Peyer's patch (tissue), 4 donors: ENCODE data around the gene GNG12. TPM values are rescaled to one million over a fixed set of nuclear protein-coding genes. Genes with fewer than 3 reads are reported as not detected.
"Not testable (repeated sequence)": the region's sequence is repeated elsewhere in the genome, so short reads cannot be mapped to it uniquely, and the experiment has no call there.

ENCODE experiments used
- DNase-seq, 3 donors: peaks; one replicate each; pipeline ENCODE4 v3.0.0-alpha.2; 2017 to 2019
- H3K27ac ChIP-seq, 4 donors: fragments of 200-600 bp; sonication (generic); one replicate each; pipeline ENCODE4 v1.5.1; 2016 to 2019
- H3K27me3 ChIP-seq, 2 donors: fragments of 200-600 bp; sonication (generic); one replicate each; pipeline ENCODE4 v1.5.1; 2019
- H3K36me3 ChIP-seq, 3 donors: fragments of 200-600 bp; sonication (generic); one replicate each; pipeline ENCODE4 v1.5.1; 2016 to 2019
- H3K4me1 ChIP-seq, 4 donors: fragments of 200-600 bp; sonication (generic); one replicate each; pipeline ENCODE4 v1.5.1; 2016 to 2019
- H3K4me3 ChIP-seq, 4 donors: fragments of 200-600 bp; sonication (generic); 1 replicate in 3 of 4; 2 replicates in 1 of 4; pipeline ENCODE4 v1.5.1; 2016 to 2019; ENCODE audit warnings: mild to moderate bottlenecking in 1 of 4
- H3K9me3 ChIP-seq, 4 donors: fragments of 200-600 bp; sonication (generic); one replicate each; pipeline ENCODE4 v1.5.1; 2016 to 2019; ENCODE audit warnings: mild to moderate bottlenecking in 1 of 4
- CTCF ChIP-seq, 6 experiments: fragments of 450-650 bp in 4 of 6; fragments of 200-600 bp in 2 of 6; sonication (generic) in 1 of 6; IDR thresholded peaks; one replicate each; pipeline ENCODE4 v1.5.1; 2017 to 2019; ENCODE audit warnings: antibody characterized with exemption in 6 of 6, mild to moderate bottlenecking in 3 of 6, moderate library complexity in 1 of 6
- POLR2A ChIP-seq, 2 donors: fragments of 450-650 bp; IDR thresholded peaks; one replicate each; pipeline ENCODE4 v1.5.1; 2017; ENCODE audit warnings: antibody characterized with exemption in 2 of 2, mild to moderate bottlenecking in 2 of 2, moderate library complexity in 2 of 2
- total RNA-seq, 4 donors: library from RNA; depleted of rRNA; stranded (reverse); fragments of >200 nt; gene quantifications; one replicate each; pipeline ENCODE4 v1.1.0, GENCODE V29; 2016

GNG12 gene
- total RNA-seq, 4 donors from 2014 or later = 61.9 to 271 (median 165) TPM

- Histone ChIP-seq H3K4me3 (no peak overlapping the region), H3K27me3 (no peaks in the 10 kb centered on the region), H3K27ac (no peak overlapping the region), H3K4me1 (no peaks in the 10 kb centered on the region), H3K9me3 (no peaks in the 10 kb centered on the region), H3K36me3 (no peaks in the 10 kb centered on the region)
- no peak for DNase-seq
- no peak for TF ChIP-seq POLR2A (IDR thresholded peaks at IDR 0.05)
- no peak for TF ChIP-seq CTCF (IDR thresholded peaks at IDR 0.05)
Measured at GRCh38 chr1:67664048-67664447, 169.2 kb downstream of the GNG12 start.

GRCh38 chr1:67662884-67663283 is 170.4 kb downstream of the GNG12 start:
- H3K27ac ChIP-seq = no peak overlapping the region
- no peaks in the 10 kb centered on the region for H3K4me1 ChIP-seq
- DNase-seq = no peak
- no peaks in the 10 kb centered on the region for H3K36me3 ChIP-seq
- no peaks in the 10 kb centered on the region for H3K27me3 ChIP-seq
- TF ChIP-seq CTCF (IDR thresholded peaks at IDR 0.05) = no peak
- TF ChIP-seq POLR2A (IDR thresholded peaks at IDR 0.05) = no peak
- H3K4me3 ChIP-seq = no peak overlapping the region
- no peaks in the 10 kb centered on the region for H3K9me3 ChIP-seq

- TF ChIP-seq CTCF (IDR thresholded peaks at IDR 0.05) (no peak), POLR2A (IDR thresholded peaks at IDR 0.05) (no peak)
- no peaks in the 10 kb centered on the region for H3K4me1 ChIP-seq
- H3K9me3 ChIP-seq = no peaks in the 10 kb centered on the region
- no peak overlapping the region for H3K27ac ChIP-seq
- no peaks in the 10 kb centered on the region for H3K36me3 ChIP-seq
- no peak for DNase-seq
- no peaks in the 10 kb centered on the region for H3K27me3 ChIP-seq
- H3K4me3 ChIP-seq = no peak overlapping the region
Measured at GRCh38 chr1:67659229-67659628, 174.0 kb downstream of the GNG12 start.

GRCh38 chr1:67657152-67657551 is 176.1 kb downstream of the GNG12 start:
- not testable (repeated sequence) for H3K36me3 ChIP-seq, DNase-seq, H3K4me1 ChIP-seq, H3K27me3 ChIP-seq, H3K27ac ChIP-seq, H3K9me3 ChIP-seq, H3K4me3 ChIP-seq

- no peak for DNase-seq
- Histone ChIP-seq H3K4me1 (no peaks in the 10 kb centered on the region), H3K27me3 (no peaks in the 10 kb centered on the region), H3K9me3 (no peaks in the 10 kb centered on the region), H3K27ac (no peak overlapping the region), H3K4me3 (no peak overlapping the region), H3K36me3 (no peaks in the 10 kb centered on the region)
- no peak for TF ChIP-seq POLR2A (IDR thresholded peaks at IDR 0.05)
Measured at GRCh38 chr1:67655581-67655980, 177.7 kb downstream of the GNG12 start.

- H3K36me3 ChIP-seq = no peaks in the 10 kb centered on the region
- no peak for DNase-seq
- H3K4me1 ChIP-seq = no peaks in the 10 kb centered on the region
- no peak overlapping the region for H3K4me3 ChIP-seq
- H3K27me3 ChIP-seq = no peaks in the 10 kb centered on the region
- TF ChIP-seq CTCF (IDR thresholded peaks at IDR 0.05) = no peak
- no peak for TF ChIP-seq POLR2A (IDR thresholded peaks at IDR 0.05)
- no peak overlapping the region for H3K27ac ChIP-seq
- H3K9me3 ChIP-seq = no peaks in the 10 kb centered on the region
Measured at GRCh38 chr1:67653304-67653703, 180.0 kb downstream of the GNG12 start.

- Histone ChIP-seq H3K4me3 (no peak overlapping the region), H3K27ac (no peak overlapping the region), H3K9me3 (no peaks in the 10 kb centered on the region), H3K36me3 (no peaks in the 10 kb centered on the region), H3K4me1 (no peaks in the 10 kb centered on the region), H3K27me3 (no peaks in the 10 kb centered on the region)
- no peak for DNase-seq
- TF ChIP-seq CTCF (IDR thresholded peaks at IDR 0.05) = no peak
- TF ChIP-seq POLR2A (IDR thresholded peaks at IDR 0.05) = no peak
Measured at GRCh38 chr1:67652800-67653199, 180.5 kb downstream of the GNG12 start.
